H9 (cell line): Measurements from ENCODE around the gene DCLRE1B. TPM values are rescaled to one million over a fixed set of nuclear protein-coding genes. Genes with fewer than 3 reads are reported as not detected.

Experiments used
- DNase-seq: peaks from one replicate; pipeline ENCODE4 v3.0.0-alpha.2; 2017
- H2AFZ ChIP-seq: one replicate; pipeline ENCODE4 v1.6.1; 2013; ENCODE audit warnings: mild to moderate bottlenecking, low read length, control low read depth, moderate library complexity
- H2AK5ac ChIP-seq: 2 replicates; pipeline ENCODE4 v1.6.1; 2013; ENCODE audit warnings: low read length, control low read depth, mixed read lengths; ENCODE audit not compliant: insufficient read length
- H2BK120ac ChIP-seq: one replicate; pipeline ENCODE4 v1.6.1; 2013; ENCODE audit warnings: low read depth, mild to moderate bottlenecking, low read length, control low read depth, inconsistent platforms; ENCODE audit not compliant: poor library complexity, severe bottlenecking
- H2BK12ac ChIP-seq: 2 replicates; pipeline ENCODE4 v1.6.1; 2013; ENCODE audit warnings: low read length, control low read depth, mixed read lengths, low read depth; ENCODE audit not compliant: insufficient read length
- H2BK15ac ChIP-seq: 2 replicates; pipeline ENCODE4 v1.6.1; 2013; ENCODE audit warnings: low read depth, low read length, control low read depth
- H2BK20ac ChIP-seq: one replicate; pipeline ENCODE4 v1.6.1; 2013; ENCODE audit warnings: low read depth, mild to moderate bottlenecking, low read length, control low read depth, inconsistent platforms; ENCODE audit not compliant: poor library complexity, severe bottlenecking
- H2BK5ac ChIP-seq: 2 replicates; pipeline ENCODE4 v1.6.1; 2013; ENCODE audit warnings: low read length, control low read depth, mixed read lengths; ENCODE audit not compliant: insufficient read length
- H3K14ac ChIP-seq: 2 replicates; pipeline ENCODE4 v1.6.1; 2013; ENCODE audit warnings: low read length, control low read depth; ENCODE audit not compliant: insufficient read depth
- H3K18ac ChIP-seq: 2 replicates; pipeline ENCODE4 v1.6.1; 2013; ENCODE audit warnings: low read depth, mild to moderate bottlenecking, mixed read lengths, low read length, control low read depth; ENCODE audit not compliant: insufficient read length
- H3K23ac ChIP-seq: 2 replicates; pipeline ENCODE4 v1.6.1; 2013; ENCODE audit warnings: low read length, control low read depth, mixed read lengths, low read depth; ENCODE audit not compliant: insufficient read length
- H3K23me2 ChIP-seq: 2 replicates; pipeline ENCODE4 v1.6.1; 2013; ENCODE audit warnings: low read depth, mild to moderate bottlenecking, mixed read lengths, low read length, control low read depth; ENCODE audit not compliant: insufficient read length, poor library complexity, severe bottlenecking
- H3K27ac ChIP-seq: 2 replicates; pipeline ENCODE4 v1.5.1; 2013; ENCODE audit warnings: low read length, control low read depth, mixed read lengths, low read depth; ENCODE audit not compliant: insufficient read length
- H3K27me3 ChIP-seq: 2 replicates; pipeline ENCODE4 v1.6.1; 2013; ENCODE audit warnings: low read length, control low read depth, inconsistent platforms; ENCODE audit not compliant: insufficient read depth
- H3K4ac ChIP-seq: 2 replicates; pipeline ENCODE4 v1.6.1; 2013; ENCODE audit warnings: low read depth, mild to moderate bottlenecking, control low read depth, inconsistent platforms, low read length, moderate library complexity
- H3K4me1 ChIP-seq: 2 replicates; pipeline ENCODE4 v1.6.1; 2013; ENCODE audit warnings: low read length, control low read depth, inconsistent platforms; ENCODE audit not compliant: insufficient read depth
- H3K4me2 ChIP-seq: 2 replicates; pipeline ENCODE4 v1.6.1; 2013; ENCODE audit warnings: low read length, control low read depth, mixed read lengths; ENCODE audit not compliant: insufficient read length, insufficient read depth
- H3K56ac ChIP-seq: 2 replicates; pipeline ENCODE4 v1.6.1; 2013; ENCODE audit warnings: low read depth, mild to moderate bottlenecking, mixed read lengths, low read length, control low read depth; ENCODE audit not compliant: insufficient read length
- H3K79me1 ChIP-seq: 2 replicates; pipeline ENCODE4 v1.6.1; 2013; ENCODE audit warnings: low read depth, mild to moderate bottlenecking, moderate library complexity, low read length, control low read depth, inconsistent platforms; ENCODE audit not compliant: insufficient read depth, poor library complexity, severe bottlenecking
- H3K79me2 ChIP-seq: 2 replicates; pipeline ENCODE4 v1.6.1; 2013; ENCODE audit warnings: low read length, control low read depth, inconsistent platforms; ENCODE audit not compliant: insufficient read depth
- H3K9ac ChIP-seq: 2 replicates; pipeline ENCODE4 v1.6.1; 2013; ENCODE audit warnings: low read length, control low read depth, mixed read lengths; ENCODE audit not compliant: insufficient read length; ENCODE audit errors: extremely low read depth
- H3K9me3 ChIP-seq: one replicate; pipeline ENCODE4 v1.6.1; 2013; ENCODE audit warnings: low read depth, low read length, inconsistent platforms; ENCODE audit not compliant: control insufficient read depth
- H3T11ph ChIP-seq: one replicate; pipeline ENCODE4 v1.6.1; 2013; ENCODE audit warnings: mild to moderate bottlenecking, low read length, control low read depth, inconsistent platforms
- H4K20me1 ChIP-seq: one replicate; pipeline ENCODE4 v1.6.1; 2013; ENCODE audit not compliant: control insufficient read depth, insufficient read length, insufficient read depth
- H4K5ac ChIP-seq: 2 replicates; pipeline ENCODE4 v1.6.1; 2013; ENCODE audit warnings: low read depth, mild to moderate bottlenecking, mixed read lengths, low read length, control low read depth; ENCODE audit not compliant: insufficient read length
- H4K8ac ChIP-seq: replicated peaks from 2 replicates; pipeline ENCODE4 v1.6.1; 2013; ENCODE audit warnings: low read length, control low read depth, mixed read lengths, low read depth; ENCODE audit not compliant: insufficient read length
- H4K91ac ChIP-seq: 2 replicates; pipeline ENCODE4 v1.6.1; 2013; ENCODE audit warnings: low read depth, mild to moderate bottlenecking, moderate library complexity, mixed read lengths, low read length, control low read depth; ENCODE audit not compliant: insufficient read length
- H3K27ac Mint-ChIP-seq, 3 experiments: 2 replicates in 2 of 3; 3 replicates in 1 of 3; pipeline ENCODE4 v1.8.0; 2020 to 2021; ENCODE audit warnings: mixed read lengths in 3 of 3, mild to moderate bottlenecking in 1 of 3, moderate library complexity in 1 of 3
- H3K27me3 Mint-ChIP-seq: 2 replicates; pipeline ENCODE4 v1.8.0; 2021; ENCODE audit warnings: low read depth, mild to moderate bottlenecking, moderate library complexity, mixed read lengths
- H3K36me3 Mint-ChIP-seq, 3 experiments: 2 replicates in 2 of 3; 3 replicates in 1 of 3; pipeline ENCODE4 v1.8.0; 2020 to 2021; ENCODE audit warnings: low read depth in 3 of 3, mixed read lengths in 3 of 3; ENCODE audit not compliant: insufficient read depth in 1 of 3
- H3K4me1 Mint-ChIP-seq, 2 experiments: 2 replicates each; pipeline ENCODE4 v1.8.0; 2020; ENCODE audit warnings: mixed read lengths in 2 of 2
- H3K4me3 Mint-ChIP-seq, 2 experiments: 2 replicates in 1 of 2; 3 replicates in 1 of 2; pipeline ENCODE4 v1.8.0; 2020 to 2021; ENCODE audit warnings: mild to moderate bottlenecking in 2 of 2, mixed read lengths in 2 of 2, moderate library complexity in 1 of 2
- H3K9me3 Mint-ChIP-seq, 2 experiments: 2 replicates in 1 of 2; 3 replicates in 1 of 2; pipeline ENCODE4 v1.8.0; 2020; ENCODE audit warnings: mild to moderate bottlenecking in 2 of 2, mixed read lengths in 2 of 2, moderate library complexity in 1 of 2
- WGBS: extraction: QIAGEN DNeasy Blood & Tissue Kit; methylation state at CpG from one replicate; pipeline ENCODE4 v1.1.7; 2013; ENCODE audit warnings: missing lambda C conversion rate, low lambda C conversion rate, mixed read lengths; ENCODE audit not compliant: insufficient read length; ENCODE audit errors: extremely low coverage; 5-methylcytosine and 5-hydroxymethylcytosine counted together
- total RNA-seq: library from RNA; stranded (reverse); gene quantifications from 2 replicates; pipeline ENCODE4 v1.2.1, GENCODE V29; 2021
- TF ChIP-seq, protein P1 (sequence below): fragments of 200-600 bp; sonication (generic); conservative IDR thresholded peaks from 3 replicates; pipeline ENCODE4 v1.8.0; 2021; ENCODE audit warnings: antibody characterized with exemption, mild to moderate bottlenecking

The DCLRE1B gene
- total RNA-seq, 1 experiment from 2014 or later: 13.4 TPM

DNA sequence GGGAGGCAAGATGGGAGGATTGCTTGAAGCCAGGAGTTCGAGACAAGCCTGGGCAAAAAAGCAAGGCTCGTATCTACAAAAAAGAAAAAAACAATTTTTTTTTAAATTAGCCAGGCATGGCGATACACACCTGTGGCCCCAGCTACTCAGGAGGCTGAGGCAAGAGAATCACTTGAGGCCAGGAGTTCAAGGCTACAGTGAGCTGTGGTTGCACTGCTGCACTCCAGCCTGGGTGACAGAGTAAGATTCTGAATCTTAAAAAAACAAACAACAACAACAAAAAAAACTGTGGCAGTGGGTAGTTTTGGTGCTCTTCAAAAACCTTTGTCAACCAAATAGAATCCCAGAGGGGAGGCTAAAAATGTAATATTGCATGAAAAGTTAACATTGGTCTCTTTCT, 34.3 kb upstream of the DCLRE1B start:
- DNase-seq: no peak
- no peak overlapping the region for H3K56ac ChIP-seq
- H3K79me2 ChIP-seq: no peaks in the 10 kb centered on the region
- no peaks in the 10 kb centered on the region for H3K4me1 ChIP-seq
- no peak overlapping the region for H2AK5ac ChIP-seq
- no peak overlapping the region for H2BK120ac ChIP-seq
- H3T11ph ChIP-seq: no peak overlapping the region
- Mint-ChIP-seq H3K27me3 (no peaks in the 10 kb centered on the region), H3K36me3 (no peaks in the 10 kb centered on the region), H3K27ac (no peak overlapping the region), H3K9me3 (no peaks in the 10 kb centered on the region), H3K4me3 (no peak overlapping the region), H3K4me1 (no peaks in the 10 kb centered on the region)
- no peak overlapping the region for H4K5ac ChIP-seq
- no peak overlapping the region for H3K4ac ChIP-seq
- H4K91ac ChIP-seq: no peak overlapping the region
- H3K23me2 ChIP-seq: no peaks in the 10 kb centered on the region
- H3K4me2 ChIP-seq: no peak overlapping the region
- no peak overlapping the region for H2AFZ ChIP-seq
- H3K18ac ChIP-seq: no peak overlapping the region
- no peak overlapping the region for H3K23ac ChIP-seq
- H2BK15ac ChIP-seq: no peak overlapping the region
- no peak overlapping the region for H3K14ac ChIP-seq
- no peaks in the 10 kb centered on the region for H3K27me3 ChIP-seq
- no peak overlapping the region for H2BK5ac ChIP-seq
- no peak overlapping the region for H3K27ac ChIP-seq
- no peak overlapping the region for H3K9ac ChIP-seq
- H3K79me1 ChIP-seq: no peaks in the 10 kb centered on the region
- H3K9me3 ChIP-seq: no peaks in the 10 kb centered on the region
- H4K20me1 ChIP-seq: no peaks in the 10 kb centered on the region
- no peak overlapping the region for H2BK12ac ChIP-seq
- TF ChIP-seq, protein P1, sequence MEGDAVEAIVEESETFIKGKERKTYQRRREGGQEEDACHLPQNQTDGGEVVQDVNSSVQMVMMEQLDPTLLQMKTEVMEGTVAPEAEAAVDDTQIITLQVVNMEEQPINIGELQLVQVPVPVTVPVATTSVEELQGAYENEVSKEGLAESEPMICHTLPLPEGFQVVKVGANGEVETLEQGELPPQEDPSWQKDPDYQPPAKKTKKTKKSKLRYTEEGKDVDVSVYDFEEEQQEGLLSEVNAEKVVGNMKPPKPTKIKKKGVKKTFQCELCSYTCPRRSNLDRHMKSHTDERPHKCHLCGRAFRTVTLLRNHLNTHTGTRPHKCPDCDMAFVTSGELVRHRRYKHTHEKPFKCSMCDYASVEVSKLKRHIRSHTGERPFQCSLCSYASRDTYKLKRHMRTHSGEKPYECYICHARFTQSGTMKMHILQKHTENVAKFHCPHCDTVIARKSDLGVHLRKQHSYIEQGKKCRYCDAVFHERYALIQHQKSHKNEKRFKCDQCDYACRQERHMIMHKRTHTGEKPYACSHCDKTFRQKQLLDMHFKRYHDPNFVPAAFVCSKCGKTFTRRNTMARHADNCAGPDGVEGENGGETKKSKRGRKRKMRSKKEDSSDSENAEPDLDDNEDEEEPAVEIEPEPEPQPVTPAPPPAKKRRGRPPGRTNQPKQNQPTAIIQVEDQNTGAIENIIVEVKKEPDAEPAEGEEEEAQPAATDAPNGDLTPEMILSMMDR: no peak
- no peak overlapping the region for H2BK20ac ChIP-seq
- no peak overlapping the region for H4K8ac ChIP-seq
- no CpG with 5 or more reads among the region's 3 CpGs for WGBS
